NCI-H2196 treated with DMSO at 0.1 percent for 48 hours (cell line): Measurements from ENCODE around the gene GLP1R.

Experiments
- DNase-seq: peaks from one replicate; lab custom pipeline; 2025; ENCODE audit not compliant: unreplicated experiment; lab: John Stamatoyannopoulos, UW

GLP1R gene

GRCh38 chr6:39043776-39044175 lies 4.8 kb upstream of the GLP1R start:
- DNase-seq, result no peak

DNA sequence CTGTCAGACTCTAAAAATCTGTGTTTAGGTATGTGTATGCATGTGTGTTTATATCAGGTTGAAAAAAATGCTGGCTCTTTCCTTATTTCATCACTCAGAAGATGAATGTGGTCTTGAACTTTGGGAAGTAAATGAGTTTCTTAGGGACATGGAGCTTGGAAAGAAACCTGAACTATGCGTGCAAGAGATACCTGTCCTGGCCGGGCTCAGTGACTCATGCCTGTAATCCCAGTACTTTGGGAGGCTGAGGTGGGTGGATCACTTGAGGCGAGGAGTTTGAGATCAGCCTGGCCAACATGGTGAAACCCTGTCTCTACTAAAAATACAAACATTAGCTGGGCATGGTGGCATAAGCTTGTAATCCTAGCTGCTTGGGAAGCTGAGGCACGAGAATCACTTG lies 4.4 kb upstream of the GLP1R start:
- no peak for DNase-seq

DNA sequence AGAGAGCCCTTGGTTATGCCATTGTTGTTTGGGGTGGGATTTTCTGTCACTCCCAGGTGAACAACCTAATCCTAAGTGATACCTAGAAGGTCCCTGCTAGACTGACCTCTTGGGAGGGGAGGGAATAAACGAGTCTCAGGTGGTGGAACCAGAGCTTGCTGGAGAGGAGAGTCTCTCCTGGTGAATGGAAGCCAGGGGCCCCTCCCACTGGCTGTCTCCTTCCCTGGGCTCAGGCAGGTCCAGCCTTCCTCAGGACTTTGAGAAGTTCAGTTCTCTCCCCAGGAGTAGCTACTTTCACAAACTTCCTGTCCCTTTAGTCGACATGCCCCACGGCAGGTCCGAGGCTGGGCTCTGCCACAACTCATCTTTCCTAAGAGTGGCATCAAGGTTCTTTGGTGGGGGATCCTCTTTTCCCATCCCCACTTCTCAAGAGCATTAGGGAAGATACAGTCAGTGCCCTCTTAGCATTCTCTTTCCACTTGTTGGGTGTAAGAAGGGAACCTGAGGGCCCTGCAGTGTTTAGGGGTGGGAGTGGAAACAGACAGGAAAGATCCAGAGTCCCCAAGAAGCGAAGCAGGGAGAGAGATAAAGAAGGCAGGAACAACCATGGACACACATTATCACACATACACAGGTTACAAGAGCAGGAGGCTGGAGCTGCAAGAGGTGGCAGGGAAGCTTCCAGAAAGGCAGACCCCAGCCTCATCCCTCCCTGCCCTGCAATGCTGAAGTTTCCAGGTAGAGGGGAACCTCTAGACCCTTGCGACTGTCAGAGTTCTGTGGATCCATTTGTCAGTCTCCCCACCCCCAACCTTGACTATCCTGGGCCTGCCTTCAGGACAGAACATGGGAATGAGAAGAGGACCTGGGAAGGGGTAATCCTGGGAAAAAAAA lies 900 bp upstream of the GLP1R start:
- no peak for DNase-seq

DNA sequence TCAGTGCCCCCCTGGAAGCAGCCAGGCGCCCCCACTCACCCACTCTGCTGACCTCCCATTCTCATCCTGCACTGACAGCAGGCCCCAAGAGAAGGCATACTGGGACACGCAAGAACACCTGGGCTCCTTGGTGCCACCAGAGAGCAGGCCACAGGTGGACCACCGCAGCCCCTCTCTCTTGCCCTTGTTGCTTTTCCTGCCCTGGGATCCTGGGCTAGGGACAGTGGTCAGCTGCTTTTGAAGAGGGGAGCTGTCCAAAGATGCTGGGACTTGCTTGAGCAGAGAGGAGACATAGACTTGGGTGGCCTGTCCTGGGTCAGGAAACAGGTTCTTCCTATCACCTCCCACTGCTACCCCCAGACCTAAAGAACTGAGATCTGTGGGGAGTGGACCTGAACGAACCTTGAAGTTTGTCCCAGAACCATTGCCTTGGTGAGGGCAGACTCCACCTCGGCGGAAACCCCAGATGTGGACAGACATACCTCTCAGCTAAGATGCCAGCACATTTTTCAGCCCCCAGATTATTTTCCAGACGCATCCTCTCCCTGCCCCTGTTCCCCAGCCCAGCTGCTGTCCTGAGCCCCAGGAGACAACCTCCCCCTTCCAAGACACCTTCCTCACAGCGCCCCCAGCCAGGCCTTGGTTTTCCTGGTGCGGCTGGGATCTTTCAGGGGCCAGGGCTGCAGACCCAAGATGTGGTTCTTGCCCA lies 1.1 kb downstream of the GLP1R start:
- no peak for DNase-seq

GRCh38 chr6:39050453-39051112 lies 2.0 kb downstream of the GLP1R start:
- DNase-seq, result no peak

DNA sequence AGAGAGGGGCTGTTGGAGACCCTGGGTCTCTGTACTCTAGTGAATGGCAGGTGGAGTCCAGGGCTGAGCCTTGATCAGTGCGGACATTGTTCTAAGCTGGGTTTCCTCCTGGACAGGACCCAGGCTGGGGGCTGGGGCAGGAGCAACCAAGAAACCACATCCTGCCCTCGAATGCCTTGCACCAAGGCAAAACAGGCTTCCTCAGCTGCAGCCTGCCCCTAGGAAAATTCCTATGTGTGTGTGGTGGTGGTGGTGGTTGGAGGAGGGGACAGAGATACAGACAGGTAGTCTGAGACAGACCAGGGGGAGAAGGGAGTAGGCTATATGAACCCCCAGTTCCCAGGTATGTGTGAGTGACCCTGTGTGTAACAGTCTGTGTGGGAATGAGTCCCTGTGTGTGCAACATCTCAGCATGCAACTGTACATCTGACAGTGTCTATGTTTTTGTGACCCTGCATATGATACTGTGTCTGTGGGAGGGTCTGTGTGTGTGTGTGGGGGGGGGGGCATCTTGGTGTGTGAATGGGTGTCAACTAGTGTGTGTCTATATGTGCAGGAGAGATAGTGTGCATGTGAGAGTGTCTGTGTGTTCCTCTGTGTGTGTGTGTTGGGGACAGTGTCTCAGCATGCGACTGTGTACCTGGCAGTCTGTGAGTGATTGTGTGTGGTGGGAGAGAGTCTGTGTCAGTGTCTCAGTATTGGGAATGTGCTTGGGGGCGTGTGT lies 3.0 kb downstream of the GLP1R start:
- no peak for DNase-seq

DNA sequence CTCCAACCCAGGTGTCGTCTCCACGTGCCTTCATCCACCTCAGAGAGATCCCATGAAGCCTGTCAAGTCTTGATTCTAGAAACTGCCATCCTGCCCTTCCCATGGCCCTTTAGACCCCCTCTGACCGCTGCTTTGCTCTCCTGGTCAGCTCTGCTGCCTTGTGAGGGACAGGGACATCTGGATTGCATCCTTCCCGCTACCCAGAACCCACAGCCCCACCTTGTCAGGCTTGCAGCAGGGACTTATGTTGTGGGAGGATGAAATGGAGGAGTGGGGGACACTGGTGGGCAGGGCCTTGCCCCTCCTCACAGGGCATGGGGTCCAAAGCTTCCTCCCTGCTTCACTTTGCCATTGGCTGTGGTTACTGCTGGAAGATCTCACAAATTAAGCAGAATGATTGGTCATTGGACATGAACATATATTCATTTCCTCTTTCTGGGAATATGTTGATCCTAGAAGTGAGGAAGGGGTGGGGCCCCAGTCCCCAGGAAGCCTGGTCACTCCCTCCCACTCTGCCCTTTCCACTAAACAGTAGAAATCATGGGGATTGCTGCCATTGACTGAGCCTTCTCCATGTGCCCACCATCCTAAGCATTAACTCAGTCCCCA lies 4.5 kb downstream of the GLP1R start:
- no peak for DNase-seq

- DNase-seq, result no peak
These were observed 5.4 kb downstream of the GLP1R start for GRCh38 chr6:39053854-39054576.

DNA sequence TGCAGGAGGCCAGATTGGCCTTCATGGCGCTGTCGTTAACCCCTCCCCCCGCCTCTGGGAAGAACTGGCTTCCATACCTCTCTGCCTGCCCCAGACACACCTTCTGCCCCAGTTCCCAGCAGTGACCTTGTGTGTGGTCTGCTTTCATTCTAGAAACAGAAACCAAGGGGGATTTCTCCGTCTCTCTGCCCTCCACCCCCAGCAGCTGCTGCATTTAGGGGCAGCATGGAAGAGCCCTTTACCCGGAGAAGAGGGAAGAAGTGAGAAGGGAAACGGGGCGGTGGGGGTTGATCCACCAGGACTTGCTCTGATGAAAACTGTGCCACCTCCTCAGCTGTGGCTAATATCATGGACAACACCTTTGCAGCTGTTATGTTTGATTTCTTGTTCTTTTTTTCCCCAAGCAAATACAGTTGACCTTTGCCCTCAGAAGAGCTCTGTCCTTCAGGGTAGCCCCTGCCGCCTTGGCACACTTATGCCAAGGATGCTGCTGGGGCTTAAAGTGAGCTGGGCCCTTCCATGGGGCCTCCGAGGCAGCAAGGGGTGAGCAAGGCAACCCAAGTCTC lies 6.1 kb downstream of the GLP1R start:
- DNase-seq, result no peak

- no peak for DNase-seq
These were observed 7.1 kb downstream of the GLP1R start for GRCh38 chr6:39055661-39056060.

DNA sequence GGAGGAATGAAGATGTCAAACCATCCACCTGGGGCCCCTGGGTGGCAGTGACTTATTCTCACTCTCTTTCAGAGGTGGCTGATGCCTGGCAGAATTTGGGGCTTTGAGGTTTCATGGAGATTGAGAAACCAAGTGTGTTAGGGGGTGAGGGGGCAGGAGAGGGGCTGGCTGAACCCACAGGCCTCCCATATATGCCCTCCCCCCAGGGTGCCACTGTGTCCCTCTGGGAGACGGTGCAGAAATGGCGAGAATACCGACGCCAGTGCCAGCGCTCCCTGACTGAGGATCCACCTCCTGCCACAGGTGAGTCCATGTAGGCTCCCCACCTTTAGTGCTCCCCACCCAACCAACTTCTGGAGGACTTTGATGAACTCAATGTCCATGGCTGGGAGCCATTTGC lies 7.6 kb downstream of the GLP1R start:
- no peak for DNase-seq

DNA sequence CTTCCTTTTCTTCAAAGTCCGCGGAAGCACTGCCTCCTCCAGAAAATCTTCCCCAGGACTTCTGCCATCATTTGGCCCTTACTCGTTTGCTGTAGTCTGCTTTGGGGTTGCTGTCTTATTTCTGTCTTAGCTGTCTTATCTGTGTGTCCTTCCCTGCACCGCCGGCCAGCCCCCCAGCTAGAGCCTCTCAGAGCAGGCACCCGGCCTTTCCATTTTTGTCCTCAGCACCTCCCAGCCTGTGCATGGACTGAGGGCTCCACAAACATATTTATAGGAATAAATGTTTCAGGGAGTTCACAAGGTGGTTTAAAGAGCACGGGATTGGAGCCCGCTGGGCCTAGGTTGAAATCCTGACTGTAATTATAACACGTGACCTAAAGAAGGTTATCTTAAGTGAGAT lies 8.1 kb downstream of the GLP1R start:
- no peak for DNase-seq

DNA sequence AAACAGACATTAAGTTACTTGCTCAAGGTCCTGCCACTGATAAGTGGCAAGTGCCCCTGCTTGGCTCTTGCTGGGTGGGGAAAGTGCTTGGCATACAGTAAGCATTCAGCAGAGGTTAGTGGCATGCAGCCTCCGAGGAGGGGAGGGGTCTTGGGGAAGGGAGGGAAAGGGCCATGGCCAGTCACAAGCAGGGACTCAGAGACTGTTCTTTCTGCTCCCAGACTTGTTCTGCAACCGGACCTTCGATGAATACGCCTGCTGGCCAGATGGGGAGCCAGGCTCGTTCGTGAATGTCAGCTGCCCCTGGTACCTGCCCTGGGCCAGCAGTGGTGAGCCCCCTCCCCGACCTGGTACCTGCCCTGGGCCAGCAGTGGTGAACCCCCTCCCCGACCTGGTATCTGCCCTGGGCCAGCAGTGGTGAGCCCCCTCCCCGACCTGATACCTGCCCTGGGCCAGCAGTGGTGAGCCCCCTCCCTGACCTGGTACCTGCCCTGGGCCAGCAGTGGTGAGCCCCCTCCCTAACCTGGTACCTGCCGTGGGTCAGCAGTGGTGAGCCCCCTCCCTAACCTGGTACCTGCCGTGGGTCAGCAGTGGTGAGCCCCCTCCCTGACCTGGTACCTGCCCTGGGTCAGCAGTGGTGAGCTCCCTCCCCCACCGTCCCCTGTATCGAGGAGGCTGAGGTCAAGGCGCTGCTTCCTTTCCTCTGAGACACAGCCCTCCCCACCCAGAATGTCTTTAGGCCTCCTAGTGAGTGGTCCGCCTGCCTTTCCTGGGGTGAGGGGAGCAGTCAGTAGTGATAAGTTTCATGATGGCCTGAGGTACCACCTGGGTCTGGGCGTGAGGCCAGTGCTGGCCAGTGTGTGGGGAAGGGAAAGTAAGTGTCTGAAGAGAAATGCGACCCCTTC lies 8.9 kb downstream of the GLP1R start:
- DNase-seq, result no peak

- DNase-seq, result no peak
These were observed 10.0 kb downstream of the GLP1R start for GRCh38 chr6:39058471-39059147.

DNA sequence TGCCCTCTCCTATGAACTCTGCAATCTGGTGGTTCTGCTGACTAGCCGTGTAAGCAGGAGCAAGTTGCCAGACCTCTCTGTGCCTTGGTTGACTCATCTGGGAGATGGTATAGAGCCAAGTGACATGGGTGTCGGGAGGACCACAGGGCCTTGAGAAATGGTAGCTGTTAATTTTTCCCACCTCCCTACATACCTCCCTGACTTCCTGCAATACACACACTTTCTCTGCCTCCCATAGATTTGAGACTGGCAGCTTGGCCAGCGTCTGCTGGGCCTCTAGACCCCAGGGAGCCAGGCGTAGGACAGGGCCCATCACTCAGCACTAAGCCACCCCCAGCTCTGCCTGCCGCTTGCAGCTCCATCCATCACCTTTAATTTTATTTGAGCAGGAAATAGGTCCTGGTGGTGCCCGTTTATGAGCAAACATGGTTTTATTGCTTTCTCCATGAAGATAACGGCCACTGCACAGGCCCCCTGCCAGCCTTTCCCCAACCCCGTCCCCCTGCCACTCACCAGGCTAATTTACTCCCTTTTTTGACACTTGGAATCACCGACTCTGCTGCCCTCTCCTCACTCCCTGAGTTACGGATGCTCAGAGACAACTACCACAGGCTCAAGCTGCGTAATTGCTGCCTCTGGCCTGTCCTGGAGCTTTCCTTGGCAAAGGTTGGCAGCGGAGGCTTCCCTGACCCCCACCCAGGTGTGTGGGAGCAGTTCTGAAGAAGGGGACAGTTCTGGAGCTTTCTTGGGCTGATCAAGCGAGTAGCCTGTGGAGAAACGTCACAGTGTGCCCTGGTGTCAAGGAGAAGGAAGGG lies 11.1 kb downstream of the GLP1R start:
- DNase-seq, result no peak

DNA sequence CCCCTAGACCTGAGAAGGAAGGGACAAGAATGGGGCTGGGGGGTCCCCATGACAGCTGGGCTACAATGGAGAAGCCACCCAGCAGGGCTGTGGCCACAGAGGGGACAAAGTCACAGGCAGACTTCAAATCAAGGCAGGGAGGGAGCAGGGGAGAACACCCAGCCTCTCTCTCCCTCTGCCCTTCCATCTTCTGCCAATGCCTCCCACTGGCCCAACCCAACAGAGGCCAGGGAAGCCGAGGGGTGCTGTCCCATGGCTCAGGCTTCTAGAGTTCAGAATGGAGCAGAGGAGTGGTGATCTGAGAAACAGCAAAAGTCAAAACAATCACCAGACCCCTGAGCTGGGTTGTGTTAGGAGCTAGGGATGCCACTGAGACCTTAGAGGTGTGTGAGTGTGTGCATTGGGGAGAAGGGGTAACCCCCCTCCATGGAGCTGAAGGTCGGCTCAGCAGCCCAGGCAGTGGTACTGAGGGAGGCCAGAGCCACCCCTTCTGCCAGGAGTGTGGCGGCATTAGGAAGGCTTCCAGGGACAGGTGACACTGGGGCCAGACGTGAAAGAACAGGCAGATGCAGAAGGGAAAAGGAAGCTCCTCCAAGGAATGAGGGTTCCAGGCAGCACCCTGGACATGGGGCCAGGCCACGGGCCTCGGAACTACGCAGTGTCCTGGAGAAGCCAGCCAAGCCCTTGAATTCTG lies 12.0 kb downstream of the GLP1R start:
- no peak for DNase-seq

GRCh38 chr6:39061182-39061581 lies 12.6 kb downstream of the GLP1R start:
- DNase-seq, result no peak
